ENCODE measurements around the gene ATP10A. TPM values are rescaled to one million over a fixed set of nuclear protein-coding genes. Genes with fewer than 3 reads are reported as not detected.

ATP10A gene
- total RNA-seq, 1 donor from 2014 or later, result 0.26 TPM

- Histone ChIP-seq H3K4me3 (ENCODE audit: low read depth, low read length) (no peak overlapping the region), H3K36me3 (ENCODE audit: control insufficient read depth, insufficient read depth, low read length) (no peaks in the 10 kb centered on the region), H3K27me3 (ENCODE audit: control insufficient read depth, insufficient read depth, low read length) (no peaks in the 10 kb centered on the region)
- DNase-seq (ENCODE audit: low read depth) (no peak), FAIRE-seq (no peak)
- TF ChIP-seq, protein P1, sequence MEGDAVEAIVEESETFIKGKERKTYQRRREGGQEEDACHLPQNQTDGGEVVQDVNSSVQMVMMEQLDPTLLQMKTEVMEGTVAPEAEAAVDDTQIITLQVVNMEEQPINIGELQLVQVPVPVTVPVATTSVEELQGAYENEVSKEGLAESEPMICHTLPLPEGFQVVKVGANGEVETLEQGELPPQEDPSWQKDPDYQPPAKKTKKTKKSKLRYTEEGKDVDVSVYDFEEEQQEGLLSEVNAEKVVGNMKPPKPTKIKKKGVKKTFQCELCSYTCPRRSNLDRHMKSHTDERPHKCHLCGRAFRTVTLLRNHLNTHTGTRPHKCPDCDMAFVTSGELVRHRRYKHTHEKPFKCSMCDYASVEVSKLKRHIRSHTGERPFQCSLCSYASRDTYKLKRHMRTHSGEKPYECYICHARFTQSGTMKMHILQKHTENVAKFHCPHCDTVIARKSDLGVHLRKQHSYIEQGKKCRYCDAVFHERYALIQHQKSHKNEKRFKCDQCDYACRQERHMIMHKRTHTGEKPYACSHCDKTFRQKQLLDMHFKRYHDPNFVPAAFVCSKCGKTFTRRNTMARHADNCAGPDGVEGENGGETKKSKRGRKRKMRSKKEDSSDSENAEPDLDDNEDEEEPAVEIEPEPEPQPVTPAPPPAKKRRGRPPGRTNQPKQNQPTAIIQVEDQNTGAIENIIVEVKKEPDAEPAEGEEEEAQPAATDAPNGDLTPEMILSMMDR (IDR thresholded peaks at IDR 0.05; ENCODE audit: insufficient read depth, low read length, severe bottlenecking), result no peak
Measured at GRCh38 chr15:25838871-25839195, 24.3 kb downstream of the ATP10A start.

DNA sequence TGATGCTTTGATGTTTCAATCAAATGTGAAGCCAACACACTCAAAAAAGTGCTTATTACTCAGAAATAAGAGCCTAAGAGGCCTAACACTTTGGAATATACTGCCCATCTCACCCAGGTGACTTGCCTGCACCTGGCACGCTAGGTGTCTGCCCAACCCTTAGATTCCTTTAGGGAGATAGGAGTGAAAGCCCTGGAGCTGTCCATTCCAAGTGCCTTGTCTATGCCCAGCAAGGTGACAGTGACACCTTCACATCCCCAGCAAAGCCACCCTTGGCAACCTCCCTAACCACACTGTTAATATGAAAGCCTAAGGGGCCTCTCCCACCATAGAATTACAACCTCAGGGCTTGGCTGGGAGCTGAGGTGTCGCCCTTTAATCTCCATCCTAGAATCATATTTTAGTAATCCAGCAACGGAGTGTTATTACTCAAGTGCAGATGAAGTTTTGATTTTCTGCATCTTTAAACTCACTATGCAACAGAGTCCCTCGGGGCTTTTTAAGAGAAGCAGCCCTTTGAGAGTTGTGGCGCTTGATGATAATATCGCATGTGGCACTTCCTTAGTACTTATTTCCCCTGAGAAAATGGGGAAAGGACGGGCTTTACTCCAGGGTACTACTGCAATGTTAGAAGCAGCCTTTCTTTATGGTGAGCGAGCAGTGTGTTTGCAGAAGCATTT, 24.8 kb downstream of the ATP10A start:
- TF ChIP-seq, protein P1 (IDR thresholded peaks at IDR 0.05; ENCODE audit: insufficient read depth, low read length, severe bottlenecking), result no peak
- no peak for DNase-seq (ENCODE audit: low read depth)
- Histone ChIP-seq H3K36me3 (ENCODE audit: control insufficient read depth, insufficient read depth, low read length) (no peaks in the 10 kb centered on the region), H3K27me3 (ENCODE audit: control insufficient read depth, insufficient read depth, low read length) (no peaks in the 10 kb centered on the region), H3K4me3 (ENCODE audit: low read depth, low read length) (no peak overlapping the region)
- FAIRE-seq, result no peak

DNA sequence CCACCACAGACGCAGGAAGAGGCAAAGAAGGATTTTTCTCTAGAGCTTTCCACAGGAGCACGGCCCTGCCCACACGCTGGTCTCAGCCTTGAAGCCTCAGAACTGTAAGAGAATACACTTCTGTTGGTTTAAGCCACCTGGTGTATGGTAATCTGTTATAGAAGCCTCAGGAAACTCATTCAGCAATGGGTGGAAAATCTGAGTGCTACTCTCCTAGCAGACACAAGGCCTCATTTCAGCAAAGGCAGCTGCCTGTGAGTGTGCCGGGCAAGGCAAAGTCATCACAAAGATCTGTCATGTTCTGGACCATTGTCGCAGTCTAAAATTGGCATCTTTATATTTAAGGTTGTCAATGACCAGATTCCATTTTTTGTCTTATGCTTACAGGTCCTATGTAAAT, 31.0 kb downstream of the ATP10A start:
- DNase-seq (ENCODE audit: low read depth) (no peak), FAIRE-seq (no peak)
- no peaks in the 10 kb centered on the region for H3K36me3 ChIP-seq (ENCODE audit: control insufficient read depth, insufficient read depth, low read length)
- TF ChIP-seq, protein P1 (IDR thresholded peaks at IDR 0.05; ENCODE audit: insufficient read depth, low read length, severe bottlenecking), result no peak
- H3K4me3 ChIP-seq (ENCODE audit: low read depth, low read length), result no peak overlapping the region
- no peaks in the 10 kb centered on the region for H3K27me3 ChIP-seq (ENCODE audit: control insufficient read depth, insufficient read depth, low read length)

DNA sequence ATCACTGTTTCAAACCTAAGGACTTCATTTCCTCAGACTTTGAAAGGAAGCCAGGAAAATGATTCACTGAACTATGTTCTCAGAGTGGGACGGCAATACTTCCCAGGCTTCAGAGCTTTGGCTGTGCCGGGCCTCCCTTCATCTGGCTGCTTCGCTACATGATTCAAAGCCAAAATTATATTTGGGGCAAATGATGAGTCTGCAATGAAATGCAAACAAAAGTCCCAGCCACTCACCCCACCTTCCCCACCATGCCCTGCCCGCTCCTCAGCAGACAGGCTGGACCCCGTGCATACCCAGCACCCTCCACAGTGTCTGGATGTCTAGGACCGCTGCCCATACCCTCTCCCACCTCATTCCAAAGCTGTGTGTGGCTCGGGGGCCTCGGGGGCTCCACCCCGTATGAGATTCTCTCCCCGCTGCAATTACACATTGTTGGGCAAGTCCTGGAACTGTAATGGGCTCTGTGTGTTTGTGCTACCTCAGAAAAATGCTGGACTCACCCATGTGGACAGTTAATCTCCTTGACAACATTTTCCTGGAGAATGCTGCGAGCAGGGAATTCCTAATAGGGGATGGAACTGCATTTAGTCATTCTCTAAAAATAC, 32.2 kb downstream of the ATP10A start:
- Histone ChIP-seq H3K4me3 (ENCODE audit: low read depth, low read length) (no peak overlapping the region), H3K27me3 (ENCODE audit: control insufficient read depth, insufficient read depth, low read length) (no peaks in the 10 kb centered on the region), H3K36me3 (ENCODE audit: control insufficient read depth, insufficient read depth, low read length) (no peaks in the 10 kb centered on the region)
- peak; percentile 38 for DNase-seq (ENCODE audit: low read depth)
- TF ChIP-seq, protein P1 (IDR thresholded peaks at IDR 0.05; ENCODE audit: insufficient read depth, low read length, severe bottlenecking), result no peak
- no peak for FAIRE-seq

DNA sequence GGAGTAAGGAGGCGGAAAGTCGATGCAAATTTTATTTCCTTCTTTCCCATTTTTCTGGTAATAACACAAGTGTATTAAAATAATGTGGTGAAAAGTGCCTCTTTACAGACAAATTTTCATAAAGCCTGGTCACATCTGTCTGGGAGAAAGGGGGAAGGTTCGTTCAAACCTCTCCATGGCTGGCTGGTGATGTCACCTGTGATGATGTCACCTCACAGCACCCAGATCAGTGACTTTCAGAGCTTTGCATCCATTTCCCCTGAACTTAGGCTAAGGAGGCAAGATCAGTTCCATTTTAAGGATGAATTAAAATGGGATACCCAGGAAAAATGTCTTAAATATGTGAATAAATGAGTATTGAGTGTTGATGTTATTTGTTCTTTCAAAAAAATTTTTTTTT, 34.1 kb downstream of the ATP10A start:
- H3K27me3 ChIP-seq (ENCODE audit: control insufficient read depth, insufficient read depth, low read length), result no peaks in the 10 kb centered on the region
- TF ChIP-seq, protein P1 (IDR thresholded peaks at IDR 0.05; ENCODE audit: insufficient read depth, low read length, severe bottlenecking), result no peak
- no peak for DNase-seq (ENCODE audit: low read depth)
- H3K4me3 ChIP-seq (ENCODE audit: low read depth, low read length), result no peak overlapping the region
- FAIRE-seq, result no peak
- no peaks in the 10 kb centered on the region for H3K36me3 ChIP-seq (ENCODE audit: control insufficient read depth, insufficient read depth, low read length)

DNA sequence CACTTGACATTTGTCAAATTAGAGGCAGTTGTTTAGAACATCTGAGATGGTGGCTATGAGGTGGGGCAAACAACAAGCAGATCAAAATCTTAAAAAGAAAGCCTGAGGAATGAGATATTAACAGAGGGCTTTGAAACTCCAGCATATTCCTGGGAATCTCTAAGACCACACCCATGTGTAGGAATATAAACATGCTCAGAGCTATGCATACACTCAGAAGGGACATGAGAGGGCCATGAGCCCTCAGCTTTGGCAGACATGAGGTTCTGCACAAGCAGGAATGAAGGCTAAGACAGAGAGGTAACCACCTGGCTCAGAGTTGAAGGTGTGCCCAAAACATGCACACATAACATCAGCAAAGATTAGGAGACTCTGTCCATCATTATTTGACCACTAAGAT, 37.9 kb downstream of the ATP10A start:
- DNase-seq (ENCODE audit: low read depth) (no peak), FAIRE-seq (no peak)
- H3K4me3 ChIP-seq (ENCODE audit: low read depth, low read length), result no peak overlapping the region
- TF ChIP-seq, protein P1 (IDR thresholded peaks at IDR 0.05; ENCODE audit: insufficient read depth, low read length, severe bottlenecking), result no peak
- H3K36me3 ChIP-seq (ENCODE audit: control insufficient read depth, insufficient read depth, low read length), result no peaks in the 10 kb centered on the region
- H3K27me3 ChIP-seq (ENCODE audit: control insufficient read depth, insufficient read depth, low read length), result no peaks in the 10 kb centered on the region

Measured in bronchial epithelial cell (primary cell).